ENCODE measurements around the gene GSK3A.

- TF ChIP-seq EZH2 (IDR thresholded peaks at IDR 0.05; ENCODE audit: low read length, unreplicated experiment), result no peak
- TF ChIP-seq, protein P1, sequence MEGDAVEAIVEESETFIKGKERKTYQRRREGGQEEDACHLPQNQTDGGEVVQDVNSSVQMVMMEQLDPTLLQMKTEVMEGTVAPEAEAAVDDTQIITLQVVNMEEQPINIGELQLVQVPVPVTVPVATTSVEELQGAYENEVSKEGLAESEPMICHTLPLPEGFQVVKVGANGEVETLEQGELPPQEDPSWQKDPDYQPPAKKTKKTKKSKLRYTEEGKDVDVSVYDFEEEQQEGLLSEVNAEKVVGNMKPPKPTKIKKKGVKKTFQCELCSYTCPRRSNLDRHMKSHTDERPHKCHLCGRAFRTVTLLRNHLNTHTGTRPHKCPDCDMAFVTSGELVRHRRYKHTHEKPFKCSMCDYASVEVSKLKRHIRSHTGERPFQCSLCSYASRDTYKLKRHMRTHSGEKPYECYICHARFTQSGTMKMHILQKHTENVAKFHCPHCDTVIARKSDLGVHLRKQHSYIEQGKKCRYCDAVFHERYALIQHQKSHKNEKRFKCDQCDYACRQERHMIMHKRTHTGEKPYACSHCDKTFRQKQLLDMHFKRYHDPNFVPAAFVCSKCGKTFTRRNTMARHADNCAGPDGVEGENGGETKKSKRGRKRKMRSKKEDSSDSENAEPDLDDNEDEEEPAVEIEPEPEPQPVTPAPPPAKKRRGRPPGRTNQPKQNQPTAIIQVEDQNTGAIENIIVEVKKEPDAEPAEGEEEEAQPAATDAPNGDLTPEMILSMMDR (conservative IDR thresholded peaks at IDR 0.05; ENCODE audit: low read depth, low read length), result no peak
Measured at GRCh38 chr19:42207767-42208271, 34.6 kb downstream of the GSK3A start.
